Inferior parietal cortex (tissue), 1 donor: Measurements from ENCODE around the gene CEMIP.

ENCODE experiments used
- DNase-seq: peaks from one replicate; pipeline ENCODE4 v3.0.0-alpha.2; 2016; ENCODE audit errors: extremely low spot score

The CEMIP gene

DNA sequence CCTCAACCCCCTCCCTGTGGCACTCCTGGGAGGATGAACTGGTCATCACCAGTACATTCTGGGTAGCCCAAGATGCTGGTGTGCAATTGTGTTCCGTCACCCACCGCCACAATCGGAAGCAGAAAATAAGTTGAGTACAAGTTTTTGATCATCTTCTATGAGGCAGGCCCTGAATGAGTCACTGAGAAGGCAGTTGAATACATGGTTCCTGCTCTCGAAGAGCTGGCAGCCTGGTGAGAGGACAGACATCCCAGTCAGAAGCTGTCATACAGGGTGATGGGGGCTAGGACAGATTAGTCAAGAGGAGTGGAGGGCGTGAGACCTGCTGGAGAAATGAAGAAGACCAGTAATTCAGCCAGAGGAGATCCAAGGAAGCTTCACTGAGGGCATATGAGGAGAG lies 6.2 kb downstream of the CEMIP start:
- no peak for DNase-seq

DNA sequence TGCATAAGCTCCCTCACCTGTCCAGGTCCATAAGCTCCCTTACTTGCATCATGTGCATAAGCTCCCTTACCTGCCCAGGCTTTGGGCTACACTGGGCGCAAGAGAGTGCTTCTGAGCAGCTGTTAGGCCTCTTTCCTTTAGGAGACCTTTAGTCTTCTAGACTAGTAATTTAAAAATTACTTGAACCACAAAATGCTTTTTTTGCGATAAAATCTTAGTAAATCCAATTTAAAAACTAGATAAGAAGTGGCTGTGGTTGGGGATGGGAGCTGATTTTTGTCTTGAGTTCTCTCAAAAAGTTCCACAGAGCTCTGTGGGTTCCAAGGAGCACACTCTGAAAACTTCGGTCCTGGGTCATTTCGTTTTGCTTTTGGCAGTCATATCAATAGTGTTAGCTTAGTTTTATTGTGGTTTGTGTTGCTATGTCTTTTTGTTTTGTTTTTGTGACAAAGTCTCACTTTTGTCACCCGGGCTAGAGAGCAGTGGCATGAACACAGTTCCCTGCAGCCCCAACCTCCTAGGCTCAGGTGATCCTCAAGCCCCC lies 6.7 kb downstream of the CEMIP start:
- no peak for DNase-seq

DNA sequence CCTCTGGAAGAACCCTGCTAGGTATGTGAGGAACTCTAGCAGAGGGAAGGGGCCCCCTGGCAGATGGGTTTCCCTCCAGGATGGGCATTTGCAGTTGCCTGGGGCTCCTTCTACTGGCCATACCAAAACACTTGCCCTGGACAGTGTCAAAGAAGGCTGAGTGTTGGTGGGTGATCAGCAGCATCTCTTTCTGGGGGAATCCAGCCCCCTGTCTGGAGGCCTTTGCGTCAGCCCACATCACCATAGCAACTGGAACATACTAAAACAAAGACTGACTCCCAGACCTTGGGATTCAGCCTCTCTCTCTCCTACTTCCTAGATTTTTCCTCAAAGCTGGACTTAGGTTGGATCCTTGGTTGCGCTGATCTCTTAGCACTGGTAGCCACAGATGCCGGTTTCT lies 8.1 kb downstream of the CEMIP start:
- no peak for DNase-seq

DNA sequence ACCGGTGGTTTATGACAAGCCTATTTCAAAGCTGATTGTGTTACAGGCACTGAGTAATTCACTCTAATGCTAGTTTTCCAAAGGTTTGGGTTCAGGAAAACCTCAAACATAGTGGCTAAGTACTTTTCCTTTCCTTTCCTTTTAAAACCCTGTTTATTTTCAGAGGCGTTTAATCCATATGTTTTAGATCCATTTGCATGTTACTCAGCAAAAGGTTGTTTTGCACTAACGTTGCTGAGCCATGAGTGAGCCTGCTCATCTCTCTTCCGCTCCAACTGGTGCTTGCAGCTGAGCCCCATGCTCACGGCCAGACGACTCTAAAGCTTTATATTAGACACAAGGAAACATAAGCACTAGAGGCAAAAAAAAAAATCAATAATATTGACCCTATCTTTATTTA lies 9.4 kb downstream of the CEMIP start:
- DNase-seq, result peak; percentile 19

DNA sequence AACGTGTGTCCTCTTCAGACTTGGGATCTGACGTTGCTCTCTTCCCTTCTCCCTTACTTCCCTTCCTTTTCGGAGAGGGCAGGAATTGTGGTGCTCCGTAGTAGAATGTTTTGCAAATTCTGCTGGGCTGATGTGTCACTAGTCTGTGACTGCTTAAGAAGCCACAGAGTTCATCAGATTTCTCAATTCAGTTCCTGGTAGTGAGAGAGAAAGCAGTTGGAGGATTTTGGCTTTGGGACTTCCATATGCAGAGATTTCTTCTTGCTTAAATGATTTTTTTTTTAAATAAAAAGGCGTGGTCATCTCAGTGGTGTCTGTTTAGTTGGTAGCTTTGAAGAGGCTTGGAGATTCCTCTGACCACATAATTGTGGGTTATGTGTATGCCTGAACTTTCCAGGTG lies 10.1 kb downstream of the CEMIP start:
- no peak for DNase-seq

DNA sequence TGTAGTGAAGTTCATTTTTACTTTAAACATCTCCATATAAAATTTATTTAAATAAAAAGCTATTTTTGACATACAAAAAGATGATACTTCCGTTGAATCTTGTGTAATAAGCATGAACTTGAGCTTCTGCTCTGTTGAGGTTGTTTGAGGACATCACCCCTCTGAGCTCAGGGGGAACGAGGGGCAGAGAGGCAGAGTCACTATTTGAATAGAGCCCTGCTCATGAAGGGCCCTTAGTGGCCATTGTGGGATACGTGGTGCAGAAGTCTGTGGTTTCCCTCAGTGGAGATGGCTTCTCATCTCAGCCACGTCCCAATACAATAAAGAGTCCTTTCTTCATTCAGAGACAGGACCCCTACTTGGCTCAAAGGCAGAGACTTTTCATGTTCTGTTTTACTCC lies 10.6 kb downstream of the CEMIP start:
- no peak for DNase-seq

DNA sequence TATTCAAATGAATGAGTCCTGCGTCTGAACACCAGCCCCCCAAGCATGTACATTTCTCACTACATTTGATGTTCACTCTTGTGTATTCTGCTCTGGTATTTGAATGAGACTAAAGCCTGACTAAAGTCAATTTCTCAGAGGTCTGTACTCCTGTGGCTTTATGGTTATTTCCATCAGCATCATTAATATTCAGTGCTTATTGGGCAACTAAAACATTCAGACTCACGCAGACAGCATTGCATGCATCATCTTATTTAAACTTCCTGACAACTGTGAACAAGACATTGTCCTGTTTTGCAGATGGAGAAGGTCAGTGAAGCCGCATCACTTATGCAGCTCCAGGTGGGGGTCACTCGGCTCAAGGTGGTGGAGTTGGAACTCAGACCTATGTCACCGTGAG lies 11.1 kb downstream of the CEMIP start:
- DNase-seq, result no peak

DNA sequence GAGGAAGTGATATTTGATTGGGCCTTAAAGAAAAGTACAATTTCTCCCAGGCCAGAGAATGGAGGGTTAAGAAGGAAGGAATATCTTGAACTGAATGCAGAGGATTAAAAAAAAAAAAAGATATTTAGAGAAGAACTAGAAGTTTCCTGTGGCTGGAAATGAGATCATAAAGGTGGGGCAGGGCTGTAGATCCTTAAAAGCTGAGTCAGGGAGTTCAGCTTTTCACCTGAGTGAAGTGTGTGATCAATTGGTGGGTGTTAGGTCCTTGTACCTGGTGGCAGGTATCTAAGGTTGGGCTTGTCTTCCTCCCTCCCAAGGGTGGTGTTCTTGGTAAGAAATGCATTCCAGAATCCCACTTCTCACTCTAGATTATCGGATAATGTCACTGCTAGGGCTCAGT lies 11.8 kb downstream of the CEMIP start:
- DNase-seq, result no peak

DNA sequence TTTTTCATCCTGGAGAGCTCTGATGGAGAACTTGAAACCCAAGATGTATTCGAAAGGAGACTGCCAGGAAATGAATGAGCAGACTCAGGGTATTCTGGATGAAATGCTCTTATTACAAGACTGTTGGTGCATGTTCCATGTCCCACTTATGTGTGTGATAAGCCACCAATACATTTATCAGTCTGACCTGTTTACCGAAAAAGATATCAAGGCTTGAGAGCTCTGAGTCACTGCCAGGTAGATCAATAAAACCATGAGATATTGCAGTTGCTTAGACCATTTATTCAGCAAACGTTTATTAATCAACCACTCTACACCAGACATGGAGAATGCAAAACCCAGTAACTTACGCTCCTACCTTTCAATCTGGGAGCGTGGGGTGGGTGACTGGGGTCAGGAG lies 17.2 kb downstream of the CEMIP start:
- no peak for DNase-seq

DNA sequence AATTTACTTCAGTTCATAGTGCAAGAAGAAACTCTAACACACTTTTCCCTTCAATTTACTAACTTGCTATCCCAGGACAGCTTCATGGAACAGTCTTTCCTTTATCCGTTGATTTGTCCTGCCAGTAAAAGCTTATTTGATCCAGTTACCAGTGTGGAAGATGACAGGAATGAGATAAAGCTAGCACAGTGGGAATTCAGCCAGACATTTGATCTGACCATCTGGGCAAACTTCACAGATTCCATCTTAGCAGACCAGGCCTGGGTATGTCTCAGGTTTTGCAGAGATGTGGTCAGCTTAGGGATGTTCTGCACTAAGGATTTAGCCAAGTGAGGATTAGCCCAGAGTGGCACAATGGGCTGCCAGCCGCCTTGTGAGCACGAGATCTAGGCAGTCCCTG lies 19.7 kb downstream of the CEMIP start:
- DNase-seq, result no peak

DNA sequence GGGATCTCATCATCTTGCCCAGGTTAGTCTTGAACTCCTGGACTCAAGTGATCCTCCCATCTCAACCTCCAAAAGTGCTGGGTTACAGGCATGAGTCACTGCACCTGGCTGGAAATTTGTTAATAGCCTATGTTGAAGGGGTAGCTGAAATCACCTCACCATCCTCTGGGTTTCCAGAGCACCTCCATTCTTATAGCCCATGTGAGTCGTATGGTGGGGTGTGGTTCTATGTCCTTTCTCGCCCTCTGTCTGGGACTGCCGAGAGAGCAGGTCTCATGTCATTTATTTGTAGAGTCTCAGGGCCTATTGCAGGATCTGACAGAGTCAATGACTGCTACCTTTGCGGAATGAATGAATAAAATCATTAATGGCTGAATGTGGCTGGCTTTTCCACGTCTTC lies 20.9 kb downstream of the CEMIP start:
- no peak for DNase-seq

DNA sequence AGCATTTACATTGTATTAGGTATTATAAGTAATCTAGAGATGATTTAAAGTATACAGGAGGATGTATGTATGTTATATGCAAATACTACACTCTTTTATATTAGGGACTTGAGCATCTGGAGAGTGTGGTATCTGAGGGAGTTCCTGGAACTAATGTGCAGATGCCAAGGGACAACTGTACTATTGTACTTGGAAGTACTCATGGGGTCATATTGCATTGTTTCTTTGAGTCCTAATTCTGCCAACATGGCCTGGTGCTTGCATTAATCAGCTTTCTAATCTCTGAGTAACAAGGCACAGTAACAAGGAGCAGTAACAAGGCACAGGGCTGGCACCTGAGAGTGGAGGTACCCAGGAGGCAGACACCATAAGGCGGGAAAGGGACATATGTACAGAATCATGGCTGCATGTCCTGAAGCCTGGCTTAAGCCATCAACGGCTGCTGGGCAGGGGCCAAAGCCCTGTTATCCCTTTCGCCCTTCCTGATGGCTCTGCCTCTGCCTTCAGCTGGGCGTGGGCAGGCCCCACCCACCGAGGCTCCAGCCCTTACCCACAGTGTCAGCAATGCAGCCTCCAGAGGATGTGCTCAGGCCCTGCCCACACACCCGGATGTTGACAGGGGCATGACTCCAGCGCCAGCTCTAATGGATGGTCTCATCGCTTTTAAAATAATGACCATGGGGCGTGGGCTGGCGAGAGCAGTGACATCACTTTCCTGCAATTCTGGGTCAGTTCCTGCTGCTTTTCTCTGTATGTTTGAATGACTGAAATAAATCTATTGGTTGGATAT lies 22.9 kb downstream of the CEMIP start:
- no peak for DNase-seq

DNA sequence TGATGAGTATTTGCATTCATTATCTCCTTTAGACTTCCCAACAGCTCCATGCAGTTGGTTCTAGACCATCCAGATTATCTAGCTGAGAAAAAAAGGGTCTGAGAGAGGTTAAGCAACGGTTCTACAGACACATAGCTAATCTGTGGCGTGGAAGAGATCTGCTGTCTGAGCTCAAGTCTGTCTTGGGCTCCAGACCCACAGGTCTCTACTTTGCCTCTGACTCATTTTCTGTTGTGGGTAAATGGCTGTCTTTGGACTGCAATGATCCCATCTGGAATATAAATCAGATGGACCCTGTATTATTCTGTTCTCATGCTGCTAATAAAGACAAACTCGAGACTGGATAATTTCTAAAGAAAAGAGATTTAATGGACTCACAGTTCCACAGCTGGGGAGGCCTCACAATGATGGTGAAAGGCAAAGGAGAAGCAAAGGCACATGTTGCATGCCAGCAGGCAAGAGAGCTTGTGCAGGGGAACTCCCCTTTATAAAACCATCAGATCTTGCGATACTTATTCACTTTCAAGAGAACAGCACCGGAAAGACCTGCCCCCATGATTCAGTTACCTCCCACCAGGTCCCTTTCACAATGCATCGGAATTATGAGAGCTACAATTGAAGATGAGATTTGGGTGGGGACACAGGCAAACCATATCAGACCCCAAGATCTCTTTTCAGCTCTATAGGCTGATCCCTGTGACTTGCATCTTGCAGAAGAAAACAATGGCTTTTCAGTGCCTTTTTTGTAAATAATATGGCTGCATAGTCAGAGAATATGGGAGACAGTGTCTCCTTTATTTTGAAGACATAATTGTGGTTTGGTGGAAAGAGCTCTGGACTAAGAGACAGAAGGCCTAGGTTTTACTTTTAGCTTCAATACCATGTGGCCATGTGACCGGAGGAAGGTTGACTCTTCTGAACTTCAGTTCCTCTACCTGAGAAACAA lies 24.7 kb downstream of the CEMIP start:
- DNase-seq, result no peak

DNA sequence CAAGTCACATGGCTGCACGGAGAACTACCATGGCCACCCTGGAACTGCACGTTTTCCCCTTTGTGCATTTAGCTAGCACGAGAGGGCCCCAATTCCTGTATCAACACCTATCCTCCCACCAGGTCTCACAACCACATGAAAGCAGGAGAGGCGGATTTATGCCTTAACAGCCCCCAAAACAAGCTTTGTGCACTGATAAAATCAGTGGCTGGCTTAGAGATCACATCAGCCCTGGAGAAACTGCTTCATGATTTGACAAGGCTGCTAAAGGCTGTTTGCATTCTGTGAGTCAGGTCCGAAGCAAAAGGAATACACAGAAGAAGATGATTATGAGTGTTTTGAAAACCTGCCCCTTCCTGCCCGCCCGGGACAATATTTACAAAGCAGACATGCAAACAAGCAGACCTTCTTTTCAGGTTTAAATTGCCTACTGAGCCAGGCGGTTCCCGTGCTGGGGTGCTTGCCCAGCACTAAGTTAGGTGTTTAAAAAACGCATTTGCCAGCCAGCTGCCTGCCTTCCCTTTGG lies 25.9 kb downstream of the CEMIP start:
- no peak for DNase-seq

DNA sequence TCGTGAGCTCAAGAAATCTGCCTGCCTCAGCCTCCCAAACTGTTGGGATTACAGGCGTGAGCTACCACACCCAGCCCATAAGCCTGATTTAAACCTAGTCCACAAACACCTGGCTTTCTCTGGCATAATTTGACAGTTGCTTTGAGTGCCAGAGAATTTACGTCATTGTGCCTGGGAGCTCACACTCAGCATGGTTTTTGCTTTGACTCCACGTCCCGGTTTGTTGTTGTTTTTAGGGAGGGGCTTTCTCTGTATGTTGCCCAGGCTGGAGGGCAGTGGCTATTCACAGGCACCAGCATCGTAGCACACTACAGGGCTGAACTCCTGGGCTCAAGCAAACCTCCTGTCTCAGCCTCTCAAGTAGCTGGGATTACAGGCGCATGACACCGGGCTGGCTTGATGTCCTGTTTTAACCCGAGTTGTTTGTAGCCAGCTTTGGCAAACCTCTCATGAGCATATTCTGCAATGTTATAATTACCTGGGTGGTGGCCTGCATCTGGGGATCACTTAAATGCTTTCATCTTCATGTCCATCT lies 32.7 kb downstream of the CEMIP start:
- DNase-seq, result no peak

DNA sequence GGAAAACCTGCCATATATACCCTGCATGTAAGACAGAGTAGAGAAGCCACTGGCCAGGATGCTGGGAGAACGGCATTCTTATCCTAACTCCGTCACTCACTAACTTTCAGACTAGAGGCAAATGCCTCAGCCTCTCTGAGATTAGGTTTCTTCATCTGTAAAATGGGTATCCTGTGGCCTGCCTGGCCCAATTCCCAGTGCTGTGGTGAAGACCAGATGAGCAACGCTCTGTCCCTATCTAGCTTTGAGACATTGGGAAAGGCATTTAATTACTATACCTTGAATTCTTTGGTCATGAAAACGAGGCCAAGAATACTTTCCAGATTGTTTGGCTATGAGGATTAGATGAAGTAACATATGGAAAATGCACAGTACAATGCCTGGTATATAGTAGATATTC lies 35.9 kb downstream of the CEMIP start:
- DNase-seq, result no peak

DNA sequence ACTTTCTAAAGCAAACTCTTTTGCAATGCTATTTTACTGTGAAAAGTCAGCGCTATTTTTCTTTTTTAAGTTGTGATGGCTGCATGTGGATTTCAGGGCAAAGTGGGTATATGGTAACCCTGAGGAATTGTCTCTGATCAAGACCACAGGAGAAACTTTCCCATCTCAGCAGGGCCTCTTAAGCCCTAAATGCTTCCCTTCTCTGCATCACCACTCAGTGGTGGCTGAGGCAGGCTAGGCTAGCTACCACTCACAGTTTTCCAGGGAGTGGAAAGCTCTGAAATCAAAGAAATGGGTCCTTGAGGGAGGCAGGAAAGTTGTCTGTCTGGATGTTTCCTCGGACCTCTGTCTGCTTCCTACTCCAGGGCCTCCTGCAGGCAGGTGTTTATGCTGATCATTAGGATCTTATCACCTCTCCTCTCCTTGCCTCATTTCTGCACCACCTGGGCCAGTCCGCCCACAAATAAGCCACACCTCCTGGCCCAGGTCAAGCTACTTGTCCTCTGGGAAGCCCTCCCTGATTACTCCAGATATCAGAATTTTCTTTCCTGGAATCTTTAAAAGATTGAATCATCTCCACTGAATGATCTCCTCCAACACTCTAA lies 37.0 kb downstream of the CEMIP start:
- DNase-seq, result no peak

DNA sequence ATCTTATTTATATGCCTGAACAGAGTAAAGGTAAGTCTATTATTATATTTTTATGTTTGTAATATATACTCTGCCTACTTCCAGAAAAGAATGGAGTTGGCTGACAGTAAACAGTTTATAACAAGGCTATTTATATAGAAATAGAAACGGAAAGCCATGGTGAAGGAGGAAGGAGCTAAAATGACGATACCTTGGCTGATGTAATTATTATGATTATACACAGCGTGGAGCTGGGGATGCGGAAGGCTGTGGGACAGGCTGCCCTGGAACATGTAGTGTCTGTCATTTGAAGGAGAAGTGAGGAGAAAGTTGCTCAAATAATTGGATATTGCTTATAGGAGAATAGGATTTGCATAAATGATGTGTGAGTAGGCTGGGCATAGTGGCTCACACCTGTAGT lies 37.8 kb downstream of the CEMIP start:
- DNase-seq, result no peak

DNA sequence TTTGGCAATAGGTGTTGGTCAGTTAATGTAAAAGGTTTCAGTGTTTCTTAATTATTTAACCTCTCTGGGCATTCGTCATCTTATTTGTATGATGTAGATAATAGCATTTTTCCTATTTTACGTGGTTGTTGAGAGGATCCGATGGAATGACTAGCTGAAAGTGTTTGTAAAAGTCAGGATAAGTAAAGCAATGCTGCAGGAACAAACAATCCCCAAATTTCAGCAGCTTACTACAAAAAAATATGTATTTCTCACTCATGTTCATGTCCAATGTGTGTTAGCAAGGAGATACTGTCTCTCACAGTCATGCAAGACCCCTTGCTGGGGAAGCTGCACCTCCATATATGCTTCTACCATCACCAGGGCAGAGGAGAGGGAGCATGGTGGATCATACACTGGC lies 38.7 kb downstream of the CEMIP start:
- DNase-seq, result no peak

DNA sequence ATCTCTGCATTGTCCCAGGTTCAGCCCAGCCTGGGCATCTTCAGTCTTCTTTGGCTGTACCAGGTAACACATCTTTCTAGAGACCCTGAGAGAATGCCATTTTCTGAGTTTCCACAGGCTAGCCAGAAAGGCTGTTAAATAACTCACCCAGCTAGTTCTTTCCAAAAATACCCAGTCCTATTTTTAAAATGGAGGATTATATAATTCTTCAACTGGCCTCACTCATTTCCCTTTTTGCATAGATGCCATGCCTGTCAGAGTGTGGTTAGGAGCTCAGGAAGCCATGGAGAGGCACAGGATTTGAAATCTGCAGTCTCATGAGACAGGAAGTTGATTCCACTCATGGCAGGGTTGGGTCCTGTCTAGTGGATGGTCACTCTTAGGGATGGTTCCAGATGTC lies 39.8 kb downstream of the CEMIP start:
- peak; percentile 67 for DNase-seq

DNA sequence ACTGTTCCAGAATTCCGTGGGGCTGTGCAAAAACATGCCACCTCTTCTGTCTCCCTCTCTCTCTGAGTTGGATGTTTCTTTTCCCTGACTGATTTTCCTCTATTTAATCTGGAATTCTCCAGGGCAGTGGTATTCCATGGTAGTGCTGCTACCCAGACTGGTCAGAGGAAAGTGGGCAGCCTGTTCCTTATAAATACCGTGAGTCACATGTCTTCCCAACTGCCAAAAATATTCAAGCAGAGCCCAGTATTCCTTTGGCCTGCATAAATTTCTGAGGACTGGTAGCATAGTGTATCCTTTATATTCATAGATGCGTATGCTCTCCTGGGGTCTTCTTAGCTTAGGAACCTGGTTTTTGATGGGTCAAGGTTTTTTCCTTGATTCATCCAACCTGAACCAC lies 40.9 kb downstream of the CEMIP start:
- no peak for DNase-seq

DNA sequence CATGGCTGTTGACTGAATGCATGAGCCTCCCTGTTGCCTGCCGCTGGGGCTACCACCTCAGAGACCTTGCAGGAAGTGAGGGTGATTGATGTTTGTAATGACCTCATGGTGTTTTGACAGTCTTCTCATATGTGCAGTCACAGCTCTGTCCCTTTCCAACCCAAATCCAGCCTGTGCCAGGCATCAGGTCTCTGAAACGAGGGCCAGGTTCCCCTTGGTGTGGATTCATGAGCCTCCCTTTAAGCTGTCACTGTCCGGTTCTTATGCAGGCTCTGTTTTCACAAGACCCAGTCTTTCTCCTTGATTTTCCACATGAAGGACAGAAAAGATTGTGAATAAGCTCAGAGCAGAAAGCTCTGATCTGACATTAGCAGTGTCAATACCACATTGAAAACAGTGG lies 43.1 kb downstream of the CEMIP start:
- DNase-seq, result no peak
